Fibroblast of skin of scalp (primary cell): Measurements from ENCODE around the gene CNTRL.

Experiments
- DNase-seq: peaks from one replicate; pipeline ENCODE4 v3.0.0-alpha.2; 2013

CNTRL gene

DNA sequence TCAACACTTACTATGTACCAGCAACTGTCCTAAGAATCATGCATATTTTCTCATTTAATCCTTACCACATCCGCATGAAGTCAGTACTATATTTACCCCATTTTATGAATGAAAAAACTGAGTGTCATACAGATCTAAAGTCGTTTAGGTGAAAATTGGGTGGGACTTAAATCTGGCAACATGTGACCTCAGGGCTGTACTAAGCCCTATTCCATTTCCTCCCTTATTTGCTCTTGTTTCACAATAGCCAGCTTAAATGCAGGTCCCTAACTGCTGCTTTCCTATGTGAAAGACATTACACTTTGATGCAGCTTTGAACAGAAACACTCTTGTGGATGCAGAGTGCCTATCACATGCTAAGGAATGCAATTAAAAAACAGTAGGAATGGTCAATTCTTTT is 129.4 kb downstream of the CNTRL start:
- DNase-seq, result no peak

DNA sequence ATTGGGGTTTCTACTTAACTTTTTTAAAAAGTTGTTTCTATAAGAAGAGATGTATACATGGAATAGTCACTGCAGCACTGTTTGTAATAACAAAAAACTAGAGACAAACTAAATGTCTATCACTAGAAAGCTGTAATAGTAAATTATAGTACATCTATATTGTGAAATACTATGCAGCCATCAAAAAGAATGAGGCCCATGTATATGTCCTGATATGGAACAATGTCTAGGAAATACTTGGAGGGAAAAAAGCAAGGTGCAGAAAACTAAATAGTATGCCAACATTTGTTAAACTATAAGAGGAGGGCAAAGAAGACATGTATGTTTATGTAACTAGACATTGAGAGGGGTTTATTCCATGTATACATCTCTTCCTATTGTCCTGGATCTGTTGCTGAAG is 129.9 kb downstream of the CNTRL start:
- no peak for DNase-seq

DNA sequence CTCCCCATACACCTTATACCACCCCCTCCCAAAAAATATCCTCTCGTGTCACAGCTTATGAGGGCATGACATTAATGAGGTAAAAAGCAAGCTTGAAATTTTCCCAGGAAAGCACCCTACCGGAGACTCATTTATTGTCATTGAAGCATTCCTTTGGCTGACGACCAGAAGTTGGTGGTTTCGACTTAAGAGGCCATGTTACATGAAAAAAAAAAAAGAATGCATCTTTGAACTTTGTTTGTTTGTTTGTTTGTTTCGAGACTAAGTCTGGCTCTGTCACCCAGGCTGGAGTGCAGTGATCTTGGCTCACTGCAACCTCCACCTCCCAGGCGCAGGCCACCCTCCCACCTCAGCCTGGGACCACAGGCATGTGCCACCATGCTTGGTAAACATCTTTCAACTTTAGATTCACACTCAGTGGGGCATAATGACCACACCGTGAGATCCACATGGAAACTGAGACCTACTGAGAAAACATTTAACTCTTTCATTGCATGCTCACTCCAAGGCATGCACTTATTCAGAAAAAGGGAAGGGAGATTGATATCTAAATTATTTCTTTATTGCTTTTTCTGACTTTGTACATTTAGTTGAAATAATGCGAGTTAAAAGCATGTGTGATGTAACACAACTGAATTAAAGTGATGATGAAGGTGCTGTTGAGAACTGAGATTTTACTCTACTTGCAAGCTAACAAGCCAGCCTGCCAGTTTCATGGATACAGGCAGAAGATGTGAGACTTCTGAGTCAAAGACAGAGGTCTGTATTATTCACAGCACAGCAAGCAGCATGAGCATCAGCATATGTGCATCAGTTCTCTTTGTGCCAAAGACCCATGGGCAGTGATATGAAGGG is 132.0 kb downstream of the CNTRL start:
- DNase-seq, result peak; percentile 60

DNA sequence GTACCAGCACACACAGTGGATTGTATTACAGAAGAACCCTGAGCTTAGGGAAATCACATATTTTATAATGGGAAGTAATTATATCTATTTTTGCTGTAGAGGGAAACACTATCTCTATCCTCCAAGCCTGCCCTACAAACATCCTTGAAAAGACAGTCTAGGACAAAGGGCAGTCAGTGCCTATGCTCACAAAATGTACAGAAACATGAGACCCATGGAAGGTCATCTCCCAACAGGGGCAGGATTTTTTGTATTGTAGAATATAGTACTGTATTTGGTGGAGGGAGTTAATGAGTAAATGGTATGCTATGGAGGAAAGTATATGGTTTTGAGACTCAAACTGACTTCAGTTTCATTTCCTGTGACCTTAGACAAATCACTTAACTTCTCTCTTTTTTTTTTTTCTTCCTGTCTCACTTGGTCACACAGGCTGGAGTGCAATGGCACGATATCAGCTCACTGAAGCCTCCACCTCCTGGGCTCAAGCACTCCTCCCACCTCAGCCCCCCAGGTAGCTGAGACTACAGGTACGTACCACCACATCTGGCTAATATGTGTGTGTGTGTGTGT is 132.7 kb downstream of the CNTRL start:
- no peak for DNase-seq

DNA sequence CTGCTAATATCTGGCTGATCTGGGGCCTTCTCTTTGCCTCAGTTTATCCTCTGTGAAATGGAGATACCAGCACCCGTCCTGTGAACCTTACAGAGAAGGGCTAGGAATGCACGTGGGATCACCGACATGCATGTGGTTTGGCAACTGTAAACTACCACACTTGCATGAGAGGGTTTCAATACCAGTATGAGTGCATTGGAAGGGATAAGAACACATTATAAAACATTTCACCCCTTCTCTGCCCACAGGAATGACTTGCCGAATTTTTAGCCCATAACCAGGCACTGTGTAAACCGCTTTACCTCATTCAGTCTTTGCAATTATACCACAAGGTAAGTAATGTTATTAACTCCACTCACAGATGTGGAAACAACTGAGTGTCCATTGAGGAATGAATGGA is 135.8 kb downstream of the CNTRL start:
- DNase-seq, result no peak

DNA sequence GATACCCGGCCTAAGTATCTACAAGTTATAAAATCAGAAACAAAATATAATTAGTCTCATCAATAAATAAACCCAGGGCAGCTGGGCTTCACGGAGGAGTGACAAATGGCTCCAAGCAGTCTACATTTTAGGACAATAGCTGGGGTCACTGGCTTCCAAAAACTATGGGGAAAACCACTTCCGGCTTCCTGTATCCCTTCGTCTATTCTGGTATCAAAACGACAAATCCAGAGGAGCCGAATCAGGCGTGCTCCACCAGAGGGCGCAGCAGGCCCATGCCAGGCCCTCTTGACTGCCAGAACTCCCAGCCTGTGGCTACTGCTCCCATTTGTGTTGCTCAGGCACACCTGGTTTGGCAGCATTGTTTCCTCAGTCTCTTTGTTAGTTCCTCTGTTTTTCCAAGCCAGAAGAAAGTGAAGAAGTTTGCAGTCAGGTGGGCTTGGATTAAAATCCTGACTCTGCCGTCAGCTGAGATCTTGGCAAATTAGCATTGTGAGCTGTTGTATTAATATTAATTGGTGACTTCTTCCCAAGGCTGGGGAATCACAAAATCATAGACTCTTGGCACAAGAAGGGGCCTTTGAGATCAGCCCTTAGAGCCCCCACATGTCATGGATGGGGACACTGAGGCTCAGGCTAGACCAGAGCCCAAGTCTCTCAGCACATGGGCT is 138.5 kb downstream of the CNTRL start:
- peak; percentile 88 for DNase-seq

DNA sequence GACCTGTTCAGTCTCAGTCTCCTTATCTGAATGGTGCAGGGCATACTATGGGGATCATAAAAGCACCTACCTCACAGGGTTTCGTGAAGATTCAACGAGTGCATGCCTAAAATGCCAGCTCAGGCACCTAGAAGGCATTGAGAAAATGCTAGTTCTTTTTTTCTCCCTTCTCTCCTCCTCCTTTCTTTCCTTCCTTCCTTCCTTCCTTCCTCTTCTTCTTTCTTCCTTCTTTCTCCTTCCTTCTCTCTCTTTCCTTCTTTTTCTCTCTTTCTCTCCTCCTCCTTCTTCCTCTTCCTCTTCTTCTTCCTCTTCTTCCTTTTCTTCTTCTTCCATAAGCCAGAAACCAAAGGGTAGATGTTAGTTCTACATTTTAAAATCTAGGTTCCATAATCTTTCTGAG is 139.2 kb downstream of the CNTRL start:
- DNase-seq, result no peak

DNA sequence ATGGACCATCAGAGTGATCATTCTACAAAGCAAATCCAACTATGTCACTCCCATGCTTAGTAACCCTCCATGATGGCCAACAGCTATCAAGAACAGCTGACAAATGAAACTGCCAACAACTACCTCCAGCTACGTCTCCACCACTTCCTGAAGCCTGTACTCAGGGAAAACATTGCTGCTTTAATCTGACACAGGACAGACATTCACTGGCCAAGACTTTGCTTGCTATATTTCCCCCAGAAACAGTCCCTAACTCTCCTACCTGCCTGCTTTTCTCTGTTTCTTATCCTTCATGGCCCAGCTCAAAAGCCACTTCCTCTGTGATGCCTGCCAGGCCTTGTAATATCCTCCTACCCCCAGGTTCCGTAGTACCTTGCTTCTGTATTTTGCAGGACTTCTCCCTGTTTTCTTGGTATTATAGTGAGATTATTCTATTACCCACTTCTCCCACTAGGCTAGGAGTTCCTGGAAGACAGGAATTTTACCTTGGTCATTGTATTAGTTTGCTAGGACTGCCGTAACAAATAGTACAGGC is 141.6 kb downstream of the CNTRL start:
- no peak for DNase-seq

DNA sequence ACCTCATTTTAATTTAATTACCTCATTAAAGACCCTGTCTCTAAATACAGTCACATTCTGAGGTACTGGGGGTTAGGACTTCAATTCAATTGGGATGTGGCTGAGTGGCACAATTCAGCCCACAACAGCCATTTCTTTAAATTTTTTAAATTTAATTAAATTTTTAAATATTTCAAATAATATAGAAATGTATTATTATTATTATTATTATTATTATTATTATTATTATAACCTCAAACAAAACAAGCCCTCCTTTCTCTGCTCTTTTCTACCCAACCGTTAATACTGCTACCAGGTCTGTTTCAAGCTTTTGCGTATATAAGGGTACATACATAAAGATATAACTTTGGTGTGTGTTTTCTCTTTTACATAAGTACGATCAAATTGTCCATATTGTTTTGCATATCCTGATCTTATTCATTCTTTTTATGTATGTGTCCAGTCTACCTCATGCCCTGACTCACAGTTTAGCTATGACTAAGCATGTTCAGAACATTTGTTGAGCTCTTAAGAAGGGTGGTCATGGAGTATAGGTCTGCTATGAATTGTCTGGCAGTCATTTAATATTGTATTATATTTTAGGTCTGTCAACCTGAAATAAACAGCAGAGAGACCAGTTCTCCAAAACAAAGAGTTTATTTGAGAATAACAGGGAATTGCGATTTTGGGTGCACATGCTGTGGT is 143.0 kb downstream of the CNTRL start:
- no peak for DNase-seq

DNA sequence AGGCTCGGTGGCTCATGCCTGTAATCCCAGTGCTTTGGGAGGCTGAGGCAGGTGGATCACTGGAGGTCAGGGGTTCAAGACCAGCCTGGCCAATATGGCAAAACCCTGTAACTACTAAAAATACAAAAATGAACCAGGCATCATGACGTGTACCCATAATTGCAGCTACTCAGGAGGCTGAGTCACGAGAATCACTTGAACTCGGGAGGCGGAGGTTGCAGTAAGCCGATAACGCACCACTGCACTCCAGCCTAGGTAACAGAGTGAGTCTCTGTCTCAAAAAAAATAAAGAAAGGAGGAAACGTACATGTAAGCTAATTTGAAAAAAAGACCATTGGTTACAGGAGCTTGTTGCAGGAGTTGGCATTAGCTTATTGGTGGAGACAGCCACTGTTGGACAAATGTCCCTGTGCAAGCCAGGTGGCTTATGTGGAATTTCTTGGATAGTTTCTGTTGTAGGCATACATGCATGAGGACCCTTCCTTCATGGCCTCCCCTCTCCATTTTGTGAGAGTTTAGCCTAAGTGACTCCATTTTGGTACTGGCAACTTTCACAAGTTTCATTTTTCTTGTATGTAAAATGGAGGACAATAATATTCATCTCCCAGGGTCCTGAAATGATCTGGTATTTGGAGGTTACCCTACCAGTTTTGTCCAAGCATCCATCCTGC is 143.7 kb downstream of the CNTRL start:
- DNase-seq, result no peak

DNA sequence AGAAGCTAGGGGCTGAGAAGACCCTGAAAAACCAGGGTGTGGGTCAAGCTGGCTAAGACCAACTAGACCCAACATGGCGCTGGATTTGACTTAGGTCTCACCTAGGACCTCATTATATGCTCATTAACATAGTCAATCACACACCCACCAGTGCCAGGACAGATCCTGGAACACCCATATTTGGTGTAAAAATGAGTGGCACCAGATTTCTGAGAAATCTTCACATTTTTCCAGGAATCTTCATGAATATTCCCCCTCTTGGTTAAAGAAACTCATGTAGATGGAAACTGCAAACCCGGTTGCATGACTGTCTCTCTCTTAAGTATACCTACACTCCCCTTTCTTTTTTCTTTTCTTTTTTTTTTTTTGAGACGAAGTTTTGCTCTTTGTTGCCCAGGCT is 144.8 kb downstream of the CNTRL start:
- DNase-seq, result no peak

DNA sequence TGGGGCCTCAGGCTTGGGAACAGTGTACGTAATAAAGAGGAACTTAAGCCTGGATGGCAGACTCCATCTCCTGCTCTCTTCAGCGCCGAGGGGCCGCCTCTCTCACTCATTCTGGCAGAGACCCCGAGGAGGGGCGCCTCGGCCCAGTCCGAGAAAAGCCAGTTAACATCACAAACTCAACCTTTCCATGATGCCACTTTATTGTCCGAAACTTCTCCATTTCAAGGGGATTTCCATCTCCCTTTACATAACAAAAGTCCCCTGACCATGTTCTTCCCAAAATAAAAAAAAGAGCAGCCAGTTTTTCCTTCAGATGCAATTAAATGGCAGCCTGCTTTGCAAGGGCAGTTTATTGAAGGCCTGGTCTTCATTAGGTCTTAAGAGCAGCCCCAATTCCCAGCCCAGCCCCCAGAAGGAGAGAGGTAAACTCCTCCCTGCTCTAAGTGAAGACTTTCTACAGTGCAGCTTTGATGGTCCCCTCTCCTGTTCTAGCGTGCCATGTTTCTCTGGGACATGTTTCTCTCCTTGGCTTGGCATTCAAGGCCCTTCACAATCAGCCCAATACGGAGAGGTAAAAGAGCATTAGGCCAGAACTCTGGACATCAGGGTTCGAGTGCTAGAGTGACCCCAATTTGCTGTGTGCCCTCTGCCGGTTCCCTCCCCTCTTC is 146.4 kb downstream of the CNTRL start:
- no peak for DNase-seq

DNA sequence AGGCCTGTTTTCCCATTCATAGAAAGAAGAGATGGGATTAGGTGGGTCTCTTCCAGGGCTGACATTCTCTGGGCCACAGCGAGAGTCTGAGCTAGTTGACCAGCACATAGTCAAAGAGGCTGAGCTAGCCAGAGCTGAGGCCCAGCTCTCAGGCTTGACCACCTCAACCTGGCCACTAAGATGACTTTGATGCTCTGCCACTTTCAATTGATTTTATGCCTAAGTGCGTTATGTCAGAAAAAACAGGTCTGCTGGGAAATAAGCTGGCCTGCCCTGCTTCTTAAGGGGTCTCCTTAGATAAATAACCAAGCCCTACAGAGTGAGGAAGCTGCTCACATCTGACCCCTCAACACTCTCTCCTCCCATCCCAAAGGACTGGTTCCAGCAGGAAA is 146.9 kb downstream of the CNTRL start:
- no peak for DNase-seq

DNA sequence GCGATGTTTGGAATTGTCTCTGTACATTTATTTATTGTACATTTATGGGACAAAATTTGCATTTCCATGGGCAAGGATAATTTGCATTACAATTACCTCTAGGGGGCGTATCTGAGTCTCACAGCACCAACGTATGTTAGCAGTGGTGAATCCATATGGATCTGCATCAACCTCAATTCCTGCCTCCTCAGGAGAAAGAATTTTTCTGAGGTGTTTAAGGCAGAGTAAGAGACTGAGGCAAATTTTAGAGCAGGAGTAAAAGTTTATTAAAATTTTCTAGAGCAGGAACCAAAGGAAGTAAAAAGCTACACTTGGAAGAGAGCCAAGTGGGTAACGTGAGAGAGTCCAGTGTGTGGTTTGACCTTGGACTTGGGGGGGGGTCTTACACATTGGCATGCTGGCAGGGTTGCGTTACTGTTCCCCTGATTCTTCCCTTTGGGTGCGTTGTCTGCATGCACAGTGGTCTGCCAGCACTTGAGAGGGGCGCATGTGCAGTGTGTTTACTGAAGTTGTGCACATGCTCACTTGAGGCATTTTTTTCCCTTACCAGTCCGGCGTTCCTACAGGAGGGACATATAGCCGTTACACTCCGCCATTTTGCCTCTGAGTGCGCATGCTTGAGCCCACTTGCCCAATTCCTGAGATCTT is 147.9 kb downstream of the CNTRL start:
- DNase-seq, result peak; percentile 69

DNA sequence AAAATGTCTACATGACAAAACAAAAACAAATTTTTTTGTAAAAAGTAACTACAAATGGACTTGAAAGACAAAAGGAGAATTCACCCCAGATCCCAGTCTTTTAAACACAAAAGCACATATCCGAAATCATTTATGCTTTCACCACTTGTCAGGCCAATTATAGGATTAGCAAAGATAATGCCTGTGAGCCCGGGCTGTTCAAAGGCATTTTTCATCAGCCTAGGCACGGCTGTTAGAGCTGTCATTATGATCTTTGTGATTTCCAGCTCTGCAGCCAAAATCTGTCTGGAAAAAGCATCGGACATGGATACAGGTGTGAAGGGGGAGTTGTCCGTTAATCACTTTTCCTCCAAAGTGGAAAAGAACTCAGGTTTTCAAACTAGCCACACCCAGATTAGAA is 150.5 kb downstream of the CNTRL start:
- no peak for DNase-seq

DNA sequence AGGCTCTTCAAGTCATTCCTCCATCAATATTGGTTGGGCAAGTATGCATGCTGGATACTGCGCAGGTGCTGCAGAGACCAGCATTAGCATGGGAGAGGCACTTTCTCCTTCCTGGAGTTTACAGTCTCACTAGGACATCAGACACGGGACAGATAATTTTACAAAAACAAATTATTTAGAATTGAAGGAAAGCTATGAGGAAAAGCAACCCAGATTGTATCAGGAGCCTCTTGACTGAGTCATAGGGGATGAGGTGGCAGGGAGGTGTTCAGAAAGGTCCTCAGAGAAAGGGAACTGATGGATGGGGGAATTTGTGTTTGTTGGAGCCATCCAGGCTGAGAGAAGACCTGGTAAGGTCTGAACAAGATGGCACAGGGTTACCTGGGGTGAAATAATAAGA is 151.4 kb downstream of the CNTRL start:
- DNase-seq, result no peak
